PC-3 (cell line): ENCODE measurements around the gene RAB11A.

Experiments
- EZH2 ChIP-seq: fragments of 300-600 bp; sonication (generic); IDR thresholded peaks from one replicate; pipeline ENCODE4 v1.6.1; 2017; ENCODE audit warnings: antibody characterized with exemption, mild to moderate bottlenecking, low read length; ENCODE audit not compliant: unreplicated experiment
- TF ChIP-seq, protein P1 (sequence below): fragments of 300-600 bp; sonication (generic); conservative IDR thresholded peaks from 2 replicates; pipeline ENCODE4 v1.5.1; 2017; ENCODE audit warnings: antibody characterized with exemption, low read depth, mild to moderate bottlenecking, low read length

DNA sequence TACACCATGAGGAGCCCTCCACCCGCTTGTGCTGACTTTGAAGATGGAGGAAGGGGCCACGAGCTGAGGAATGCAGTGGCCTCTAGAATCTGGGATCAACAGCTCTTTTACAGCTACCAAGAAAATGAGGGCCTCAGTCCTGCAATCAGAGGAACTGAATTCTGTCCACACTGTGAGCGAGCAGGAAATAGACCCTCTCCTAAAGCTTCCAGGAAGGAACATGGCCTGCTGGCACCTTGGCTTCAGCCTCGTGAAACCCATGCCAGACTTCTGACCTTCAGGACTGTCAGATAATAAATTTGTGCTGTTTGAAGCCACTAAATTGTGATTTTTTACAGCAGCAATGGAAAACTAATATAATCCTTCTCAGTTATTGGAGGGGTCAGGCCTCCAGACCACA lies 61.9 kb downstream of the RAB11A start:
- TF ChIP-seq, protein P1, sequence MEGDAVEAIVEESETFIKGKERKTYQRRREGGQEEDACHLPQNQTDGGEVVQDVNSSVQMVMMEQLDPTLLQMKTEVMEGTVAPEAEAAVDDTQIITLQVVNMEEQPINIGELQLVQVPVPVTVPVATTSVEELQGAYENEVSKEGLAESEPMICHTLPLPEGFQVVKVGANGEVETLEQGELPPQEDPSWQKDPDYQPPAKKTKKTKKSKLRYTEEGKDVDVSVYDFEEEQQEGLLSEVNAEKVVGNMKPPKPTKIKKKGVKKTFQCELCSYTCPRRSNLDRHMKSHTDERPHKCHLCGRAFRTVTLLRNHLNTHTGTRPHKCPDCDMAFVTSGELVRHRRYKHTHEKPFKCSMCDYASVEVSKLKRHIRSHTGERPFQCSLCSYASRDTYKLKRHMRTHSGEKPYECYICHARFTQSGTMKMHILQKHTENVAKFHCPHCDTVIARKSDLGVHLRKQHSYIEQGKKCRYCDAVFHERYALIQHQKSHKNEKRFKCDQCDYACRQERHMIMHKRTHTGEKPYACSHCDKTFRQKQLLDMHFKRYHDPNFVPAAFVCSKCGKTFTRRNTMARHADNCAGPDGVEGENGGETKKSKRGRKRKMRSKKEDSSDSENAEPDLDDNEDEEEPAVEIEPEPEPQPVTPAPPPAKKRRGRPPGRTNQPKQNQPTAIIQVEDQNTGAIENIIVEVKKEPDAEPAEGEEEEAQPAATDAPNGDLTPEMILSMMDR = no peak
- TF ChIP-seq EZH2 = no peak
